GM18951 (cell line): ENCODE results near the gene TGFBR3.

Experiments used
- POLR2A ChIP-seq: IDR thresholded peaks from 4 replicates; pipeline ENCODE4 v1.6.1; 2011; ENCODE audit warnings: mild to moderate bottlenecking; ENCODE audit not compliant: insufficient read length, insufficient read depth; ENCODE audit errors: extremely low read depth
- in situ Hi-C: fragments of 300-500 bp; cut with MboI; formaldehyde crosslinking; loops from one replicate; pipeline ENCODE4 v1.12.0; 2022; ENCODE audit warnings: low sequenced_read_pairs, mixed read lengths, inconsistent platforms; ENCODE audit not compliant: unreplicated experiment

The TGFBR3 gene

GRCh38 chr1:91895832-91896556 lies 10.0 kb upstream of the TGFBR3 start:
- in situ Hi-C loops, result loop anchor here (25.0 kb wide), 1 partner anchor 384 kb away; the partner anchor contains the start of gene CDC7
- TF ChIP-seq POLR2A, result no peak

GRCh38 chr1:91894036-91894761 lies 8.2 kb upstream of the TGFBR3 start:
- in situ Hi-C loops, result loop anchor here (25.0 kb wide), 1 partner anchor 382 kb away; the partner anchor contains the start of gene CDC7
- no peak for TF ChIP-seq POLR2A

GRCh38 chr1:91891969-91892368 lies 6.0 kb upstream of the TGFBR3 start:
- no peak for TF ChIP-seq POLR2A
- in situ Hi-C loops, result loop anchor here (25.0 kb wide), 1 partner anchor 380 kb away; the partner anchor contains the start of gene CDC7

- in situ Hi-C loops, result loop anchor here (25.0 kb wide), 1 partner anchor 379 kb away; the partner anchor contains the start of gene CDC7
- TF ChIP-seq POLR2A, result no peak
Measured at GRCh38 chr1:91891454-91891853, 5.5 kb upstream of the TGFBR3 start.

GRCh38 chr1:91889717-91890459 lies 3.9 kb upstream of the TGFBR3 start:
- TF ChIP-seq POLR2A, result no peak
- in situ Hi-C loops, result loop anchor here (25.0 kb wide), 1 partner anchor 378 kb away; the partner anchor contains the start of gene CDC7

- TF ChIP-seq POLR2A, result no peak
- in situ Hi-C loops, result loop anchor here (25.0 kb wide), 1 partner anchor 373 kb away; the partner anchor contains the start of gene CDC7
Measured at GRCh38 chr1:91885213-91885715, 687 bp downstream of the TGFBR3 start.

- TF ChIP-seq POLR2A, result no peak
- in situ Hi-C loops, result loop anchor here (25.0 kb wide), 1 partner anchor 372 kb away; the partner anchor contains the start of gene CDC7
Measured at GRCh38 chr1:91884459-91885212, 1.3 kb downstream of the TGFBR3 start.

GRCh38 chr1:91883470-91883869 lies 2.5 kb downstream of the TGFBR3 start:
- no peak for TF ChIP-seq POLR2A
- in situ Hi-C loops, result loop anchor here (25.0 kb wide), 1 partner anchor 371 kb away; the partner anchor contains the start of gene CDC7

GRCh38 chr1:91881280-91881679 lies 4.7 kb downstream of the TGFBR3 start:
- no peak for TF ChIP-seq POLR2A
- in situ Hi-C loops, result loop anchor here (25.0 kb wide), 1 partner anchor 369 kb away; the partner anchor contains the start of gene CDC7

GRCh38 chr1:91879733-91880132 lies 6.2 kb downstream of the TGFBR3 start:
- TF ChIP-seq POLR2A, result no peak
- in situ Hi-C loops, result loop anchor here (25.0 kb wide), 1 partner anchor 367 kb away; the partner anchor contains the start of gene CDC7

GRCh38 chr1:91877574-91878208 lies 8.3 kb downstream of the TGFBR3 start:
- TF ChIP-seq POLR2A, result no peak
- in situ Hi-C loops, result loop anchor here (25.0 kb wide), 1 partner anchor 365 kb away; the partner anchor contains the start of gene CDC7
